GM23248 (cell line): Measurements from ENCODE around the gene PNMA8C.

ENCODE experiments used
- EZH2 ChIP-seq: fragments of 200-600 bp; sonication (generic); IDR thresholded peaks from 2 replicates; pipeline ENCODE4 v1.6.1; 2018; ENCODE audit warnings: antibody characterized with exemption, mild to moderate bottlenecking; ENCODE audit not compliant: insufficient read depth, poor library complexity, severe bottlenecking
- EZH2phosphoT487 ChIP-seq: fragments of 200-600 bp; sonication (generic); IDR thresholded peaks from 2 replicates; pipeline ENCODE4 v1.6.1; 2018; ENCODE audit warnings: antibody characterized with exemption, moderate library complexity, mild to moderate bottlenecking, low read depth; ENCODE audit not compliant: insufficient read depth

DNA sequence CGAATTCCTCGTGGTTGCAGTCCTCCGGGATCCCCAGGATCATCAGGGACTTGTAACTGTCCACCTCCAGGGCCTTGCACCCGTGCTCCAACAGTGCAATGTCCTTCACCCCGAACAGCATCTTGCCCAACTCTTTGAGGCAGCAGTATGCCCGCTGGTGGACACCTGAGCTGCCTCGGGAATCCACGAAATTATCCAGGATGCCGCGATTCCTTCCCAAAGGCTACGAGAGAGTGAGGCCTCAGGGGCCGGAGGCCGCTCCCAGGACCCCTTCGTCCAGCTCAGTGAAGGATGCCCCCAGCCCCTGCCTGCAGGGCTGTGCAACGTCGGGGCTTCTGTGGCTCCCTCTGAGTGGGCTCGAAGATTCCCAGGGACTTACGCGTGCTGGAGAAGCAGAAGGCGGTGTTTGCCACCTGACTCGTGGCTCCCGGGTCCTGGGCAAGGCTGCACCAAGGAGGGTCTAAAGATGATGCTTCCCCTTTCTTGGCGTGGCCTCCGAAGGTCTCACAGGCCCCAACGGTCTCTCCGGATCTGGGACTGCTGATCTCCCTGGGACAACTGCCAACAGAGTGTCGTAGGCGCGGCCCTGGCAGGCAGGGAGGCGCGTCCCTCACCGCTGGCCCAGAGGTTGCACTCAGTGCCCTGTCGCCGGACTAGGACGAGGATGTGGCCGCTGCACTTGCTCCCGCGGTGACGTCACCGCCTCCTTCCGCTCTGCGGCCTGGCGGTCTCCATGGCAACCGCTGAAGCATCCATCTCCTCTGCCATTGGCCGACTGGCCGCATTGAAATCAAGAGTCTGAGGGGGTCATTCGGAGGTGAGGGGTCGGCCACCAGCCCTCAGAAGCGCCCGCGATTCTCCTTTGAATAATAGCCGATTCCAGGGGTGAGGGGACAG lies at the start of gene PNMA8C:
- TF ChIP-seq EZH2: no peak
- no peak for TF ChIP-seq EZH2phosphoT487
